Adrenal gland (tissue), 5 donors: Measurements from ENCODE around the gene CTNND2.

Experiments used
- CTCF ChIP-seq, 6 experiments: fragments of 450-650 bp in 4 of 6; fragments of 200-600 bp in 2 of 6; sonication (generic) in 1 of 6; IDR thresholded peaks; 1 replicate in 5 of 6; 2 replicates in 1 of 6; pipeline versions ENCODE4 v1.5.1 to v1.8.0; 2016 to 2021; ENCODE audit warnings: antibody characterized with exemption in 6 of 6, mild to moderate bottlenecking in 2 of 6, moderate library complexity in 1 of 6
- POLR2A ChIP-seq, 2 donors: fragments of 450-650 bp; IDR thresholded peaks; one replicate each; pipeline ENCODE4 v1.6.1; 2017; ENCODE audit warnings: antibody characterized with exemption in 2 of 2, mild to moderate bottlenecking in 2 of 2, moderate library complexity in 1 of 2
- donor health status: DM: no; HTN: no; CAD: no.

GRCh38 chr5:11411621-11412020, 492.6 kb downstream of the CTNND2 start:
- TF ChIP-seq CTCF (IDR thresholded peaks at IDR 0.05), result no peak
- no peak for TF ChIP-seq POLR2A (IDR thresholded peaks at IDR 0.05)
